Endothelial cell (in vitro differentiated cells): Measurements from ENCODE around the gene GPC3. TPM values are rescaled to one million over a fixed set of nuclear protein-coding genes. Genes with fewer than 3 reads are reported as not detected.

Experiments
- DNase-seq: peaks from one replicate; pipeline ENCODE4 v3.0.0; 2021; ENCODE audit warnings: low spot score
- H3K27ac Mint-ChIP-seq: one replicate; pipeline ENCODE4 v1.8.0; 2021; ENCODE audit warnings: mixed read lengths, inconsistent platforms; ENCODE audit not compliant: unreplicated experiment
- H3K27me3 Mint-ChIP-seq: one replicate; pipeline ENCODE4 v1.8.0; 2021; ENCODE audit warnings: mild to moderate bottlenecking, moderate library complexity, mixed read lengths, inconsistent platforms; ENCODE audit not compliant: unreplicated experiment
- H3K36me3 Mint-ChIP-seq: one replicate; pipeline ENCODE4 v1.8.0; 2021; ENCODE audit warnings: mild to moderate bottlenecking, low read depth, mixed read lengths, inconsistent platforms; ENCODE audit not compliant: unreplicated experiment
- H3K4me1 Mint-ChIP-seq: one replicate; pipeline ENCODE4 v1.8.0; 2021; ENCODE audit warnings: mild to moderate bottlenecking, mixed read lengths, inconsistent platforms; ENCODE audit not compliant: unreplicated experiment
- H3K4me3 Mint-ChIP-seq: one replicate; pipeline ENCODE4 v1.8.0; 2021; ENCODE audit warnings: mild to moderate bottlenecking, mixed read lengths, inconsistent platforms; ENCODE audit not compliant: unreplicated experiment
- H3K9me3 Mint-ChIP-seq: one replicate; pipeline ENCODE4 v1.8.0; 2021; ENCODE audit warnings: mixed read lengths, inconsistent platforms; ENCODE audit not compliant: unreplicated experiment
- CTCF ChIP-seq: fragments of 200-600 bp; sonication (generic); IDR thresholded peaks from one replicate; pipeline ENCODE4 v1.5.0; 2021; ENCODE audit warnings: antibody characterized with exemption; ENCODE audit not compliant: unreplicated experiment
- total RNA-seq: library from RNA; stranded (reverse); fragmentation: NEBNext Ultra II Directional; extraction: Animal tissue kit (Norgen Biotek cat#: 25700); gene quantifications from one replicate; pipeline ENCODE4 v1.2.1, GENCODE V29; 2021; ENCODE audit not compliant: unreplicated experiment

Gene GPC3
- total RNA-seq, 1 donor from 2014 or later: 4.7 TPM

GRCh38 chrX:133935076-133935475 lies 50.3 kb downstream of the GPC3 start:
- no peak overlapping the region for H3K27ac Mint-ChIP-seq
- TF ChIP-seq CTCF: no peak
- no peak overlapping the region for H3K4me3 Mint-ChIP-seq

GRCh38 chrX:133933316-133933715 lies 52.1 kb downstream of the GPC3 start:
- Mint-ChIP-seq H3K36me3 (no peaks in the 10 kb centered on the region), H3K27ac (no peak overlapping the region), H3K27me3 (no peaks in the 10 kb centered on the region), H3K4me1 (no peaks in the 10 kb centered on the region), H3K4me3 (no peak overlapping the region), H3K9me3 (no peaks in the 10 kb centered on the region)
- no peak for TF ChIP-seq CTCF
- DNase-seq: no peak

More at GRCh38 chrX:133935076-133935475, 50.3 kb downstream of the GPC3 start:
- Mint-ChIP-seq H3K36me3 (no peaks in the 10 kb centered on the region), H3K4me1 (no peaks in the 10 kb centered on the region), H3K27me3 (no peaks in the 10 kb centered on the region), H3K9me3 (no peaks in the 10 kb centered on the region)
- DNase-seq: no peak

GRCh38 chrX:133929836-133930464 lies 55.4 kb downstream of the GPC3 start:
- Mint-ChIP-seq H3K36me3 (no peaks in the 10 kb centered on the region), H3K27me3 (no peaks in the 10 kb centered on the region), H3K4me3 (no peak overlapping the region), H3K27ac (no peak overlapping the region), H3K4me1 (no peaks in the 10 kb centered on the region), H3K9me3 (no peaks in the 10 kb centered on the region)
- DNase-seq: no peak
- no peak for TF ChIP-seq CTCF

- H3K36me3 Mint-ChIP-seq: no peaks in the 10 kb centered on the region
- no peak for TF ChIP-seq CTCF
- H3K9me3 Mint-ChIP-seq: no peaks in the 10 kb centered on the region
- H3K4me3 Mint-ChIP-seq: no peak overlapping the region
- no peaks in the 10 kb centered on the region for H3K27me3 Mint-ChIP-seq
- no peak overlapping the region for H3K27ac Mint-ChIP-seq
- no peak for DNase-seq
- no peaks in the 10 kb centered on the region for H3K4me1 Mint-ChIP-seq
Observed at GRCh38 chrX:133928365-133928764, 57.0 kb downstream of the GPC3 start.

- Mint-ChIP-seq H3K27me3 (no peaks in the 10 kb centered on the region), H3K27ac (no peak overlapping the region), H3K4me1 (peaks cover 10% of the 10 kb centered on the region), H3K9me3 (no peaks in the 10 kb centered on the region), H3K36me3 (no peaks in the 10 kb centered on the region), H3K4me3 (no peak overlapping the region)
- no peak for DNase-seq
- no peak for TF ChIP-seq CTCF
Observed at GRCh38 chrX:133926809-133927208, 58.6 kb downstream of the GPC3 start.
